AG09319 (cell line): ENCODE data around the gene PKP2.

Source experiments
- DNase-seq: peaks from one replicate; pipeline ENCODE4 v3.0.0-alpha.2; 2010; ENCODE audit warnings: low read depth; ENCODE audit errors: extremely low read depth
- TF ChIP-seq, protein P1 (sequence below): IDR thresholded peaks from 2 replicates; pipeline ENCODE4 v1.5.1; 2011; ENCODE audit warnings: low read depth, mild to moderate bottlenecking, inconsistent platforms, low read length, moderate library complexity

PKP2 gene

GRCh38 chr12:32859389-32859788 lies 37.2 kb downstream of the PKP2 start:
- TF ChIP-seq, protein P1, sequence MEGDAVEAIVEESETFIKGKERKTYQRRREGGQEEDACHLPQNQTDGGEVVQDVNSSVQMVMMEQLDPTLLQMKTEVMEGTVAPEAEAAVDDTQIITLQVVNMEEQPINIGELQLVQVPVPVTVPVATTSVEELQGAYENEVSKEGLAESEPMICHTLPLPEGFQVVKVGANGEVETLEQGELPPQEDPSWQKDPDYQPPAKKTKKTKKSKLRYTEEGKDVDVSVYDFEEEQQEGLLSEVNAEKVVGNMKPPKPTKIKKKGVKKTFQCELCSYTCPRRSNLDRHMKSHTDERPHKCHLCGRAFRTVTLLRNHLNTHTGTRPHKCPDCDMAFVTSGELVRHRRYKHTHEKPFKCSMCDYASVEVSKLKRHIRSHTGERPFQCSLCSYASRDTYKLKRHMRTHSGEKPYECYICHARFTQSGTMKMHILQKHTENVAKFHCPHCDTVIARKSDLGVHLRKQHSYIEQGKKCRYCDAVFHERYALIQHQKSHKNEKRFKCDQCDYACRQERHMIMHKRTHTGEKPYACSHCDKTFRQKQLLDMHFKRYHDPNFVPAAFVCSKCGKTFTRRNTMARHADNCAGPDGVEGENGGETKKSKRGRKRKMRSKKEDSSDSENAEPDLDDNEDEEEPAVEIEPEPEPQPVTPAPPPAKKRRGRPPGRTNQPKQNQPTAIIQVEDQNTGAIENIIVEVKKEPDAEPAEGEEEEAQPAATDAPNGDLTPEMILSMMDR = no peak
- DNase-seq = no peak

GRCh38 chr12:32854716-32855115 lies 41.9 kb downstream of the PKP2 start:
- DNase-seq = no peak
- TF ChIP-seq, protein P1 = no peak

DNA sequence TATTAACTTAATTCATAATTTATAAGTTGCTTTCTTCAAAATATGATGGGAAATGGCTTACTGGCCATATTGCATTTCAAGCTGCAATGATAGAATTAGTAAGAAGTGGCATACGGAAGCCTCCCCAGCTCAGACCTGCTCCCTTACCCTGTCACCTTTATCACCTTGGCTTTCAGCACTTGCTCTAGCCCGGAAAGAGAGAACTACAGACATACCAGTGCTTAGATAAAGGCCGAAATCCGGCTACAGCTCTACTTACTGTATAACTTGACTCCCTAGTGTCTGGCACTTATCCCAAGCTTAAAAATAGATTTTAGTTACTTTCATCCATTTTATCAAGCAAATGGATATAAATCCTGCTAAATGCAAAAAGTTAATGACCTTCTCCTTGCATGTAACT lies 42.5 kb downstream of the PKP2 start:
- DNase-seq = no peak
- TF ChIP-seq, protein P1 = no peak

DNA sequence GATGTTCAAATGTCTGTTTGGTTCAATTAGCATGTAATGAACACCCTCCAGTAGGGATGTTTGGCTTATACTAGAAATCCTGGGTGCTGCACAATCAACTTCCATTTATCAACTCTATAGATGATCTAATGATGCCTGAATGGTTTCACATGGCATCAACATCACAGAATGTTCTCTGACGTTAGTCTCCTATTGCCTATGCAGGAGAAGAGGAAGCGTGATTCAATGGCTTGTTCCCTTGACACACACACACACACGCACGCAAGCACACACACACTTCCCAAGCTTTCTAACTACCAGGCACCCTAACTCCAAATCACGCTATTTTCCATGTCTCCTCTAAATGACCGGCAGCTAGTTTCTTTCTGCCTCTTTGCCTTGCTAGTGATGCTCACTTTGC lies 49.3 kb downstream of the PKP2 start:
- TF ChIP-seq, protein P1 = no peak
- no peak for DNase-seq

- TF ChIP-seq, protein P1 = no peak
- no peak for DNase-seq
Observed at GRCh38 chr12:32846053-32846452, 50.5 kb downstream of the PKP2 start.

GRCh38 chr12:32843528-32844095 lies 53.0 kb downstream of the PKP2 start:
- DNase-seq = no peak
- TF ChIP-seq, protein P1 = no peak

GRCh38 chr12:32841061-32841460 lies 55.5 kb downstream of the PKP2 start:
- TF ChIP-seq, protein P1 = no peak
- DNase-seq = no peak
